ENCODE results near the gene CCNB3. TPM values are rescaled to one million over a fixed set of nuclear protein-coding genes. Genes with fewer than 3 reads are reported as not detected.
A peak's percentile ranks its signal among the peaks of the same experiment; 100 is the strongest.

The CCNB3 gene
- total and polyA plus RNA-seq, 12 donors: 0.24 to 2.1 (median 0.76) TPM

GRCh38 chrX:50200907-50201306, 3.7 kb upstream of the CCNB3 start, which contains the start of gene AKAP4:
TSS of gene AKAP4 (minus strand) at chrX:50201007. CDS start at chrX:50200889, 118 bp downstream.
- WGBS, 4 donors: 68 to 100% (median 99%) methylated on average over 1 of the region's 1 CpG
- no peak for DNase-seq
- peak within 1 kb of the TSS in 1 of 5 donors; percentile 17 for H3K27ac ChIP-seq
- no peak within 1 kb of the TSS for H3K4me3 ChIP-seq
- peaks cover 22% of the 10 kb centered on the region for H3K27me3 ChIP-seq
- TF ChIP-seq, protein P1, sequence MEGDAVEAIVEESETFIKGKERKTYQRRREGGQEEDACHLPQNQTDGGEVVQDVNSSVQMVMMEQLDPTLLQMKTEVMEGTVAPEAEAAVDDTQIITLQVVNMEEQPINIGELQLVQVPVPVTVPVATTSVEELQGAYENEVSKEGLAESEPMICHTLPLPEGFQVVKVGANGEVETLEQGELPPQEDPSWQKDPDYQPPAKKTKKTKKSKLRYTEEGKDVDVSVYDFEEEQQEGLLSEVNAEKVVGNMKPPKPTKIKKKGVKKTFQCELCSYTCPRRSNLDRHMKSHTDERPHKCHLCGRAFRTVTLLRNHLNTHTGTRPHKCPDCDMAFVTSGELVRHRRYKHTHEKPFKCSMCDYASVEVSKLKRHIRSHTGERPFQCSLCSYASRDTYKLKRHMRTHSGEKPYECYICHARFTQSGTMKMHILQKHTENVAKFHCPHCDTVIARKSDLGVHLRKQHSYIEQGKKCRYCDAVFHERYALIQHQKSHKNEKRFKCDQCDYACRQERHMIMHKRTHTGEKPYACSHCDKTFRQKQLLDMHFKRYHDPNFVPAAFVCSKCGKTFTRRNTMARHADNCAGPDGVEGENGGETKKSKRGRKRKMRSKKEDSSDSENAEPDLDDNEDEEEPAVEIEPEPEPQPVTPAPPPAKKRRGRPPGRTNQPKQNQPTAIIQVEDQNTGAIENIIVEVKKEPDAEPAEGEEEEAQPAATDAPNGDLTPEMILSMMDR (IDR thresholded peaks at IDR 0.05): no peak
- TF ChIP-seq POLR2A (IDR thresholded peaks at IDR 0.05): no peak
- no peaks in the 10 kb centered on the region for H3K9me3 ChIP-seq (replicated peaks in 1 of 3)
- peaks cover 0 to 8% of the 10 kb centered on the region in 2 donors for H3K4me1 ChIP-seq (replicated peaks in 1 of 2)
- no peaks in the 10 kb centered on the region for H3K36me3 ChIP-seq (replicated peaks in 1 of 2)
- intact Hi-C loops (cut with DNase I): loop anchor here in 1 of 2 donors (5.0 kb wide), 1 partner anchor 94 kb away; no protein-coding TSS in a partner anchor

- H3K4me3 ChIP-seq: no peak overlapping the region
- intact Hi-C loops (cut with DNase I): loop anchor here in 1 of 2 donors (5.0 kb wide), 1 partner anchor 95 kb away; no protein-coding TSS in a partner anchor
- peaks cover 8% of the 10 kb centered on the region for H3K27me3 ChIP-seq
- no peaks in the 10 kb centered on the region for H3K9me3 ChIP-seq (replicated peaks in 1 of 3)
- TF ChIP-seq POLR2A (IDR thresholded peaks at IDR 0.05): no peak
- TF ChIP-seq, protein P1 (IDR thresholded peaks at IDR 0.05): no peak
- H3K36me3 ChIP-seq (replicated peaks in 1 of 2): no peaks in the 10 kb centered on the region
- no peak for DNase-seq
- peaks cover 0 to 8% of the 10 kb centered on the region in 2 donors for H3K4me1 ChIP-seq (replicated peaks in 1 of 2)
- 58 to 70% (median 64%) methylated on average over 3 of the region's 3 CpGs for WGBS, 4 donors
- H3K27ac ChIP-seq: peak overlapping the region in 2 of 5 donors; percentile 13 to 17
These were observed 2.0 kb upstream of the CCNB3 start for GRCh38 chrX:50202539-50202938.

DNA sequence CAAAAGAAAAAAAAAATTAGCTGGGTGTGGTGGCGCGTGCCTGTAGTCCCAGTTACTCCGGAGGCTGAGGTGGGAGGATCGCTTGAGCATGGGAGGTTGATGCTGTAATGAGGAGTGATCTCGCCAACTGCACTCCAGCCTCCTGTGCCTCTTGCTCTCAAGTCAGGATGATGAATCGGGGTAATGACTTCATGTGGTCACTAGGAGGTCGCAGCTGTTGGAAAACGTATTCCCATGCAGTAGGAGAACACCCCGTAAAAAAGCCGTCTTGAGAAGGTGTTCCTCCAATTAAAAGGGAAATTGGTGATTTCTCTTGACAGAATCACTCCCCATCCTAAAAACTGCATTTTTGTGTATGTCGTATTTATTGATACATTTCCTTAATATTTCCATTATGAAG, 2.2 kb downstream of the CCNB3 start:
- 67 to 87% (median 73%) methylated on average over 11 of the region's 11 CpGs for WGBS, 4 donors
- TF ChIP-seq, protein P1 (IDR thresholded peaks at IDR 0.05): no peak
- TF ChIP-seq POLR2A (IDR thresholded peaks at IDR 0.05): no peak
- intact Hi-C loops (cut with DNase I): no loop called here

DNA sequence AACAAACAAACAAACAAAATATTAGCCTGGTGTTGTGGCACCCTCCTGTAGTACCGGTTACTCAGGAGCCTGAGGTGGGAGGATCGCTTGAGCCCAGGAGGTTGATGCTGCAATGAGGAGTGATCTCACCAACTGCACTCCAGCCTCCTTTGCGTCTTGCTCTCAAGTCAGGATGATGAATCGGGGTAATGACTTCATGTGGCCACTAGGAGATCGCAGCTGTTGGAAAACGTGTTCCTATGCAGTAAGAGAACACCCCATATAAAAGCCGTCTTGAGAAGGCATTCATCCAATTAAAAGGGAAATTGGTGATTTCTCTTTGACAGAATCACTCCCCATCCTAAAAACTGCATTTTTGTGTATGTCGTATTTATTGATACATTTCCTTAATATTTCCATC, 6.9 kb downstream of the CCNB3 start:
- TF ChIP-seq POLR2A (IDR thresholded peaks at IDR 0.05): no peak
- TF ChIP-seq, protein P1 (IDR thresholded peaks at IDR 0.05): peak in 3 of 6 experiments; percentile 6 to 19 (median 12)
- Histone ChIP-seq H3K4me1 (replicated peaks in 1 of 2) (no peaks in the 10 kb centered on the region), H3K27me3 (no peaks in the 10 kb centered on the region), H3K4me3 (no peak overlapping the region), H3K36me3 (replicated peaks in 1 of 2) (no peaks in the 10 kb centered on the region), H3K27ac (no peak overlapping the region), H3K9me3 (replicated peaks in 1 of 3) (no peaks in the 10 kb centered on the region)
- intact Hi-C loops (cut with DNase I): no loop called here
- no peak for DNase-seq
- 34 to 61% (median 42%) methylated on average over 5 to 8 of the region's 8 CpGs for WGBS, 4 donors

More for the DNA sequence above, 2.2 kb downstream of the CCNB3 start:
- Histone ChIP-seq H3K27me3 (no peaks in the 10 kb centered on the region), H3K4me1 (replicated peaks in 1 of 2) (peaks cover 0 to 8% of the 10 kb centered on the region in 2 donors), H3K27ac (no peak overlapping the region), H3K4me3 (no peak overlapping the region), H3K9me3 (replicated peaks in 1 of 3) (no peaks in the 10 kb centered on the region), H3K36me3 (replicated peaks in 1 of 2) (no peaks in the 10 kb centered on the region)
- DNase-seq: no peak
